Breast epithelium (tissue), 4 donors: ENCODE measurements around the gene C19orf47. TPM values are rescaled to one million over a fixed set of nuclear protein-coding genes. Genes with fewer than 3 reads are reported as not detected.

Source experiments
- DNase-seq, 2 donors: peaks; one replicate each; pipeline ENCODE4 v3.0.0-alpha.2; 2019; ENCODE audit warnings: low spot score in 2 of 2
- H3K27ac ChIP-seq, 2 donors: fragments of 200-600 bp; sonication (generic) in 1 of 2; one replicate each; pipeline ENCODE4 v1.5.1; 2016 to 2019; ENCODE audit warnings: mild to moderate bottlenecking in 1 of 2
- H3K27me3 ChIP-seq, 2 donors: fragments of 200-600 bp; sonication (generic) in 1 of 2; one replicate each; pipeline versions ENCODE4 v1.5.1 to v1.6.0; 2017 to 2019; ENCODE audit warnings: control low read depth in 1 of 2, mild to moderate bottlenecking in 1 of 2
- H3K36me3 ChIP-seq: fragments of 200-600 bp; one replicate; pipeline ENCODE4 v1.5.1; 2019
- H3K4me1 ChIP-seq, 2 donors: fragments of 200-600 bp; sonication (generic); one replicate each; pipeline ENCODE4 v1.5.1; 2016 to 2019; ENCODE audit warnings: control low read depth in 1 of 2
- H3K4me3 ChIP-seq, 3 donors: fragments of 200-600 bp; sonication (generic); 1 replicate in 2 of 3; 2 replicates in 1 of 3; pipeline ENCODE4 v1.5.1; 2016 to 2019; ENCODE audit warnings: mild to moderate bottlenecking in 3 of 3, moderate library complexity in 2 of 3
- H3K9me3 ChIP-seq, 2 donors: fragments of 200-600 bp; sonication (generic) in 1 of 2; one replicate each; pipeline ENCODE4 v1.5.1; 2016 to 2019; ENCODE audit warnings: control low read depth in 1 of 2
- CTCF ChIP-seq, 3 donors: fragments of 450-650 bp; IDR thresholded peaks; one replicate each; pipeline ENCODE4 v1.5.1; 2016 to 2017; ENCODE audit warnings: antibody characterized with exemption in 3 of 3, mild to moderate bottlenecking in 3 of 3, moderate library complexity in 3 of 3
- POLR2A ChIP-seq: fragments of 450-650 bp; IDR thresholded peaks from one replicate; pipeline ENCODE4 v1.6.1; 2016; ENCODE audit warnings: antibody characterized with exemption, mild to moderate bottlenecking, moderate library complexity
- POLR2AphosphoS5 ChIP-seq, 3 donors: sonication (generic); formaldehyde crosslinking; IDR thresholded peaks; one replicate each; pipeline ENCODE4 v1.6.1; 2017; ENCODE audit warnings: antibody characterized with exemption in 3 of 3
- intact Hi-C: fragments of 100-400 bp; cut with DNase I; formaldehyde crosslinking; loops from one replicate; pipeline ENCODE4 v1.15.1; 2023; ENCODE audit warnings: low total_unique reads
- total RNA-seq, 3 donors: library from RNA; depleted of rRNA; stranded (reverse); fragments of >200 nt; gene quantifications; one replicate each; pipeline ENCODE4 v1.1.0, GENCODE V29; 2016

C19orf47 gene
- total RNA-seq, 3 donors from 2014 or later: 6.7 to 13.0 (median 10.2) TPM

GRCh38 chr19:40286971-40287421 lies 61.2 kb downstream of the C19orf47 start:
- no peak overlapping the region for H3K4me3 ChIP-seq
- H3K36me3 ChIP-seq: no peaks in the 10 kb centered on the region
- intact Hi-C loops: no loop called here
- TF ChIP-seq CTCF (IDR thresholded peaks at IDR 0.05) (no peak), POLR2A (no peak), POLR2AphosphoS5 (IDR thresholded peaks at IDR 0.05) (no peak)
- H3K9me3 ChIP-seq: no peaks in the 10 kb centered on the region
- DNase-seq: no peak
- peaks cover 5 to 12% of the 10 kb centered on the region in 2 donors for H3K4me1 ChIP-seq
- H3K27ac ChIP-seq: no peak overlapping the region
- H3K27me3 ChIP-seq: no peaks in the 10 kb centered on the region

- Histone ChIP-seq H3K9me3 (no peaks in the 10 kb centered on the region), H3K4me3 (peak overlapping the region; percentile 87 to 97 (median 96))
Measured at GRCh38 chr19:40286235-40286970, 61.8 kb downstream of the C19orf47 start.

GRCh38 chr19:40285353-40286234 lies 62.6 kb downstream of the C19orf47 start:
- H3K27ac ChIP-seq: peak overlapping the region; percentile 97 to 99
- no peaks in the 10 kb centered on the region for H3K27me3 ChIP-seq
- TF ChIP-seq POLR2A (peak; percentile 22), CTCF (IDR thresholded peaks at IDR 0.05) (no peak), POLR2AphosphoS5 (IDR thresholded peaks at IDR 0.05) (peak in 2 of 3 donors; percentile 63 to 75)
- H3K36me3 ChIP-seq: no peaks in the 10 kb centered on the region
- peak; percentile 97 to 99 for DNase-seq
- peak overlapping the region; percentile 87 to 97 (median 96) for H3K4me3 ChIP-seq
- H3K9me3 ChIP-seq: no peaks in the 10 kb centered on the region
- intact Hi-C loops: no loop called here
- peaks cover 5 to 20% of the 10 kb centered on the region in 2 donors for H3K4me1 ChIP-seq

More at GRCh38 chr19:40286235-40286970, 61.8 kb downstream of the C19orf47 start:
- H3K4me1 ChIP-seq: peaks cover 5 to 13% of the 10 kb centered on the region in 2 donors
- H3K27ac ChIP-seq: peak overlapping the region in 1 of 2 donors; percentile 97
- TF ChIP-seq POLR2AphosphoS5 (IDR thresholded peaks at IDR 0.05) (no peak), CTCF (IDR thresholded peaks at IDR 0.05) (no peak), POLR2A (no peak)
- intact Hi-C loops: no loop called here
- H3K27me3 ChIP-seq: no peaks in the 10 kb centered on the region
- no peaks in the 10 kb centered on the region for H3K36me3 ChIP-seq
- no peak for DNase-seq

- no peak for TF ChIP-seq CTCF (IDR thresholded peaks at IDR 0.05)
- TF ChIP-seq POLR2A: no peak
- no peak for TF ChIP-seq POLR2AphosphoS5 (IDR thresholded peaks at IDR 0.05)
- Histone ChIP-seq H3K9me3 (no peaks in the 10 kb centered on the region), H3K27me3 (no peaks in the 10 kb centered on the region), H3K4me1 (peaks cover 10 to 28% of the 10 kb centered on the region in 2 donors), H3K36me3 (no peaks in the 10 kb centered on the region), H3K4me3 (peak within 1 kb of the TSS; percentile 87 to 97 (median 96)), H3K27ac (peak within 1 kb of the TSS; percentile 97 to 99)
- peak in 1 of 2 donors; percentile 60 for DNase-seq
- intact Hi-C loops: no loop called here
Measured at GRCh38 chr19:40284501-40285352, 63.5 kb downstream of the C19orf47 start, which contains the start of gene AKT2. Gene AKT2 (minus strand): TSS chr19:40285345. CDS start chr19:40265267, 20,078 bp downstream.
